Measurements from ENCODE around the gene USP11.

Gene USP11

DNA sequence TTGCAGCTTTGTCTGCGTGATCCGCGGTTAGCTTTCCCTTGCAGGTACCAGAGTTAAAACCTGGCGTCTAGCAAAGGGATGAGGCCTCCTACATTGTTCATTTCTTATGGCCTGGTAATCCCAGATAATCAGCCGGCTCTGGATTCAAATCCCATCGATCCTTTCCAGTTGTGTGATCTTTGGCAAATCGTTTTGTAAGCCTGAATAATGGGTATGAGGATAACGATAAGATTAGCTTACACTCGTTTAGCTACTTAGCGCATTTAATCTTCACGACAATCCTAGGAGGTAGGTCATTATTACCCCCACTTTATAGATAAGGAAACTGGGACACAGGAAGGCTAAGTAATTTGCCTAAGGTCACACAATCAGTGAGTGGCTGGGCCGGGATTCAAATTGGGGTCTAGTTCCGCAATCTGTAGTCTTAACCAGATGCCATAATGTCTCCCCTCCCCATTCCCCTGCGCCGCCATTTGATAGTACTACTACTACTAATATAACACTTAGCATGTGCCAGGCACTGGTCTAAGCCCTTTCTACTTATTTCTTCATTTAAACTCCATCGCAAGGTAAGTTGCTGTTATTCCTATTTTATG is 40.9 kb upstream of the USP11 start:
- Histone ChIP-seq H2AFZ (ENCODE audit: low read depth, low read length) (no peak overlapping the region), H3K27ac (ENCODE audit: low read length) (peak overlapping the region; percentile 99), H3K9ac (ENCODE audit: low read length) (peak overlapping the region; percentile 100), H3K27me3 (ENCODE audit: low read depth, low read length) (no peaks in the 10 kb centered on the region), H3K79me2 (ENCODE audit: low read length) (peaks cover 62% of the 10 kb centered on the region), H4K20me1 (ENCODE audit: insufficient read depth, low read length) (peaks cover 34% of the 10 kb centered on the region), H3K4me3 (ENCODE audit: low read length) (peak overlapping the region; percentile 97), H3K36me3 (replicated peaks; ENCODE audit: low read depth, low read length) (peaks cover 38% of the 10 kb centered on the region), H3K4me1 (ENCODE audit: low read length) (peaks cover 25% of the 10 kb centered on the region), H3K4me2 (ENCODE audit: low read length) (peak overlapping the region; percentile 89), H3K9me3 (ENCODE audit: insufficient read depth, low read length) (no peaks in the 10 kb centered on the region)
- TF ChIP-seq EZH2phosphoT487 (IDR thresholded peaks at IDR 0.05; ENCODE audit: low read depth), result no peak

DNA sequence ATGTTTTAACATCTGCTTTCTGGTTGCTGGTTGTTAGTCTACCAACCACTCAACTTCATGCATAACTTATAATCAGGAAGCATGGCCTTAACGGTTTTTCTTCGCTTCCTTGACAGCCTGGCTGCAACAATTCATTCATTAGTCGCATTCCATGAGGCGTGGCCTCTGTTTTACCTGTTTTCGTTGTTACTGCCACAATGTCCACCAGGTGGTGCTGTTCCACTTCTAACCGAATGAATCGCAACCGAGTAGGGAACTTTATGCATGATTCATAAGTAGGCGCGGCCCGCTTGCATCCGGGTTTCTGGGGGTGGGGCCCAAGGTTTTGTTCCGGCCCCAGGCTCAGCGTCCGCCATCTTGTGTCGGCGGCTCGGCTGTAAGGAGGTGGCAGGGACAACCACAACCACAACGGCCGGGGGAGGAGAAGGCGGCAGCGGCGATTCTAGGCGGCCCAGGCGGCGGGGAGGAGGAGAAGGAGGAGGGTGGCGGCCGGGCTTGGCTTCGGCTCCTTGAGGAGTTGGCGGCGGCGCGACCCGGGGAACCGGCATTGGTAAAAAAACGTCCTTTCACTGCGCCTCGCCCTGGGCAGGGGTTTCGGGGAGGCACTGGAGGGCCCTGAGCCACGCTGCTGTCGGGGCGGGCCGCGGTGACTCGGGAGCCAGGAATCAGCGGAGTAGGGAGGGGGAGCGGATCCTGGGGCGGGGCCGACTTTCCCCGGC is 39.2 kb upstream of the USP11 start, which contains the start of gene UBA1:
TSS of gene UBA1 (plus strand) at position 355 of the 719 bp plus-strand sequence. CDS start 4,974 bp downstream, outside the sequence.
- Histone ChIP-seq H2AFZ (ENCODE audit: low read depth, low read length) (no peak within 1 kb of the TSS), H3K79me2 (ENCODE audit: low read length) (peaks cover 79% of the 10 kb centered on the region), H3K36me3 (replicated peaks; ENCODE audit: low read depth, low read length) (peaks cover 49% of the 10 kb centered on the region), H4K20me1 (ENCODE audit: insufficient read depth, low read length) (peaks cover 51% of the 10 kb centered on the region), H3K4me2 (ENCODE audit: low read length) (peak within 1 kb of the TSS; percentile 89), H3K4me1 (ENCODE audit: low read length) (peaks cover 25% of the 10 kb centered on the region), H3K9ac (ENCODE audit: low read length) (peak within 1 kb of the TSS; percentile 100), H3K4me3 (ENCODE audit: low read length) (peak within 1 kb of the TSS; percentile 97), H3K27ac (ENCODE audit: low read length) (peak within 1 kb of the TSS; percentile 99), H3K27me3 (ENCODE audit: low read depth, low read length) (no peaks in the 10 kb centered on the region), H3K9me3 (ENCODE audit: insufficient read depth, low read length) (no peaks in the 10 kb centered on the region)
- TF ChIP-seq, protein P1, sequence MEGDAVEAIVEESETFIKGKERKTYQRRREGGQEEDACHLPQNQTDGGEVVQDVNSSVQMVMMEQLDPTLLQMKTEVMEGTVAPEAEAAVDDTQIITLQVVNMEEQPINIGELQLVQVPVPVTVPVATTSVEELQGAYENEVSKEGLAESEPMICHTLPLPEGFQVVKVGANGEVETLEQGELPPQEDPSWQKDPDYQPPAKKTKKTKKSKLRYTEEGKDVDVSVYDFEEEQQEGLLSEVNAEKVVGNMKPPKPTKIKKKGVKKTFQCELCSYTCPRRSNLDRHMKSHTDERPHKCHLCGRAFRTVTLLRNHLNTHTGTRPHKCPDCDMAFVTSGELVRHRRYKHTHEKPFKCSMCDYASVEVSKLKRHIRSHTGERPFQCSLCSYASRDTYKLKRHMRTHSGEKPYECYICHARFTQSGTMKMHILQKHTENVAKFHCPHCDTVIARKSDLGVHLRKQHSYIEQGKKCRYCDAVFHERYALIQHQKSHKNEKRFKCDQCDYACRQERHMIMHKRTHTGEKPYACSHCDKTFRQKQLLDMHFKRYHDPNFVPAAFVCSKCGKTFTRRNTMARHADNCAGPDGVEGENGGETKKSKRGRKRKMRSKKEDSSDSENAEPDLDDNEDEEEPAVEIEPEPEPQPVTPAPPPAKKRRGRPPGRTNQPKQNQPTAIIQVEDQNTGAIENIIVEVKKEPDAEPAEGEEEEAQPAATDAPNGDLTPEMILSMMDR (IDR thresholded peaks at IDR 0.05; ENCODE audit: low read depth, low read length), result peak; percentile 70
- no peak for TF ChIP-seq EZH2phosphoT487 (IDR thresholded peaks at IDR 0.05; ENCODE audit: low read depth)

DNA sequence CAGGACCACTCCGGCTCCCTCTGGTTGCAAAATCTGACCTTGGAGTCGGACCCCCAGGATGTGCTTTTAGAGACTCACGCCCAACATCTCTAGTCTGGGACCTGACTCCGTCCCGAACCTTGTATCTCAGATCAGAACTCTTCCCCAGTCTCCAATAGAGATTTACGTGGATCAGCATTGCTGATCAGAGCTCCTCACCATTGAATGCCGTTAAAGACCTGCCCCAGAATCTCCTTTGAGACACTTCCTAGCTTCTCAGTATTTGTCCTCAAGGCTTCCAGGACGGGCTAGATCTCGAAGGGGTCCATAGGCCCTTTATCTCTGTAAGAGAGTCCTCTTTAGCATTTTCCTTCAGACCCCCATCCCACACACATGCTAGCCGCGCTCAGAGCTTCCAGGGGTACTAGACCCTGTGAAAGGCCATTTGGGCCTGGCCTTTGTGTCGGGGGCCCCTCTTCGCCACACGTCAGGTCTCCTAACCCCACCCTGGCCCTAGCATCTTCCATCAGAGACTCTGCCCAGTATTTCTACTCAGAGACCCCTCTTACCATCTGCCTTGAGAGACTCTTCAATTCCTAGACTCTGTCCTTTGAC is 38.5 kb upstream of the USP11 start:
- TF ChIP-seq EZH2phosphoT487 (IDR thresholded peaks at IDR 0.05; ENCODE audit: low read depth), result no peak
- TF ChIP-seq, protein P1 (IDR thresholded peaks at IDR 0.05; ENCODE audit: low read depth, low read length), result no peak
- Histone ChIP-seq H3K4me2 (ENCODE audit: low read length) (peak overlapping the region; percentile 86), H2AFZ (ENCODE audit: low read depth, low read length) (no peak overlapping the region), H3K9ac (ENCODE audit: low read length) (peak overlapping the region; percentile 93), H3K4me1 (ENCODE audit: low read length) (peaks cover 25% of the 10 kb centered on the region), H3K4me3 (ENCODE audit: low read length) (peak overlapping the region; percentile 97), H3K79me2 (ENCODE audit: low read length) (peaks cover 85% of the 10 kb centered on the region), H3K27ac (ENCODE audit: low read length) (peak overlapping the region; percentile 68), H3K36me3 (replicated peaks; ENCODE audit: low read depth, low read length) (peaks cover 56% of the 10 kb centered on the region), H4K20me1 (ENCODE audit: insufficient read depth, low read length) (peaks cover 54% of the 10 kb centered on the region), H3K9me3 (ENCODE audit: insufficient read depth, low read length) (no peaks in the 10 kb centered on the region), H3K27me3 (ENCODE audit: low read depth, low read length) (no peaks in the 10 kb centered on the region)

DNA sequence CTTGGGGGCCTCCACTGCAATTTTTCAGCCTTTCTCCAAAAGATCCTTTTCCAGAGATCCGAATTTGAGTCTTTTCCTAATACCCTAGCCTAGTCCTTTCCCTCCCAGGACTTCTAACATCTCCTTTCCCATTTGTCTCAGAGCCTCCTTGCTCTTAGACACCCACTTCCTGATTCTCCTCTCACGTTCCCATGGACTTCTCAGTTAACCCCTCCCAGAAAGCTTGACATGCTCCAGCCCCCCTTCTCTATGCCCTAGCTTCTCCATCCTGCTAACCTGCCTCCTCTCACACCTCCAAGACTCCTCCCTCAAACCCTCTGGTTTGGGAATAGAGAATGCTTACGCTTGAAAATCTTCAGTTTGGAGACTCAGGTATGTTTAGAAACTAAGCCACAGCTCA is 36.7 kb upstream of the USP11 start:
- H2AFZ ChIP-seq (ENCODE audit: low read depth, low read length), result no peak overlapping the region
- H3K27ac ChIP-seq (ENCODE audit: low read length), result no peak overlapping the region
- H3K4me2 ChIP-seq (ENCODE audit: low read length), result no peak overlapping the region
- H3K9ac ChIP-seq (ENCODE audit: low read length), result no peak overlapping the region
- H3K9me3 ChIP-seq (ENCODE audit: insufficient read depth, low read length), result no peaks in the 10 kb centered on the region
- peaks cover 54% of the 10 kb centered on the region for H4K20me1 ChIP-seq (ENCODE audit: insufficient read depth, low read length)
- no peak overlapping the region for H3K4me3 ChIP-seq (ENCODE audit: low read length)
- no peaks in the 10 kb centered on the region for H3K27me3 ChIP-seq (ENCODE audit: low read depth, low read length)
- peaks cover 88% of the 10 kb centered on the region for H3K79me2 ChIP-seq (ENCODE audit: low read length)
- H3K4me1 ChIP-seq (ENCODE audit: low read length), result peaks cover 20% of the 10 kb centered on the region
- TF ChIP-seq, protein P1 (IDR thresholded peaks at IDR 0.05; ENCODE audit: low read depth, low read length), result no peak
- TF ChIP-seq EZH2phosphoT487 (IDR thresholded peaks at IDR 0.05; ENCODE audit: low read depth), result no peak
- H3K36me3 ChIP-seq (replicated peaks; ENCODE audit: low read depth, low read length), result peaks cover 71% of the 10 kb centered on the region
